GM12892 (cell line): ENCODE results near the gene USF2.

Experiments
- POLR2AphosphoS5 ChIP-seq: IDR thresholded peaks from 2 replicates; pipeline ENCODE4 v1.6.1; 2011; ENCODE audit warnings: low read depth, low read length, control low read depth
- TAF1 ChIP-seq: IDR thresholded peaks from 2 replicates; pipeline ENCODE4 v1.6.1; 2011; ENCODE audit warnings: low read depth, mild to moderate bottlenecking, control low read depth, low read length, borderline replicate concordance

GRCh38 chr19:35264268-35265125, 4.3 kb upstream of the USF2 start:
- TF ChIP-seq TAF1 (no peak), POLR2AphosphoS5 (no peak; the same call in 1 of the 2 replicates)
